Measurements from ENCODE around the gene PDE8B.

- peak; percentile 9 to 21 (median 14) for TF ChIP-seq CTCF (IDR thresholded peaks at IDR 0.05)
- no peak for TF ChIP-seq POLR2A (IDR thresholded peaks at IDR 0.05)
Observed at GRCh38 chr5:77218263-77218662, 7.8 kb downstream of the PDE8B start.

Measured in right lobe of liver (tissue), 4 donors.